Measurements from ENCODE around the gene DYNLT5. TPM values are rescaled to one million over a fixed set of nuclear protein-coding genes. Genes with fewer than 3 reads are reported as not detected.

Gene DYNLT5
- total and polyA plus RNA-seq, 2 donors (not counting 1 experiment from before 2014, with no cell fraction given), result not detected

GRCh38 chr1:66705110-66705509 lies 47.1 kb upstream of the DYNLT5 start:
- H3K4me2 ChIP-seq (replicated peaks; ENCODE audit: low read depth, low read length, poor library complexity, severe bottlenecking), result no peak overlapping the region
- no peak overlapping the region for H3K4me3 Mint-ChIP-seq
- POLR2A ChIA-PET, result no interaction called here

GRCh38 chr1:66711420-66711819 lies 40.8 kb upstream of the DYNLT5 start:
- intact Hi-C loops (cut with micrococcal nuclease), result no loop called here
- H3K27ac Mint-ChIP-seq, result no peak overlapping the region
- no peak overlapping the region for H3K4me3 Mint-ChIP-seq
- Histone ChIP-seq H3K9me3 (ENCODE audit: control extremely low read depth in 1 of 3, control insufficient read depth in 2 of 3, insufficient read depth in 1 of 3, low read length in 2 of 3) (no peaks in the 10 kb centered on the region), H3K4me1 (ENCODE audit: control insufficient read depth in 2 of 2, insufficient read depth in 2 of 2, low read length in 2 of 2) (no peaks in the 10 kb centered on the region), H3K27ac (ENCODE audit: low read length in 2 of 2) (no peak overlapping the region), H3K79me2 (ENCODE audit: control insufficient read depth, insufficient read depth, low read length) (no peaks in the 10 kb centered on the region), H3K27me3 (replicated peaks in 1 of 4; ENCODE audit: control extremely low read depth in 1 of 4, control insufficient read depth in 3 of 4, insufficient read depth in 4 of 4, low read length in 3 of 4) (no peaks in the 10 kb centered on the region), H3K9ac (ENCODE audit: low read length) (no peak overlapping the region), H3K4me3 (ENCODE audit: control extremely low read depth in 1 of 5, extremely low read depth in 1 of 5, insufficient read depth in 1 of 5, low read depth in 2 of 5, low read length in 4 of 5) (no peak overlapping the region), H2AFZ (ENCODE audit: insufficient read depth, low read depth, low read length, poor library complexity, severe bottlenecking) (no peak overlapping the region), H4K20me1 (ENCODE audit: control insufficient read depth, insufficient read depth, low read length, poor library complexity, severe bottlenecking) (no peaks in the 10 kb centered on the region), H3K36me3 (replicated peaks in 1 of 2; ENCODE audit: control extremely low read depth in 1 of 2, control insufficient read depth in 1 of 2, extremely low read depth in 1 of 2, insufficient read depth in 2 of 2, low read length in 1 of 2) (no peaks in the 10 kb centered on the region), H3K4me2 (replicated peaks; ENCODE audit: low read depth, low read length, poor library complexity, severe bottlenecking) (no peak overlapping the region)
- ATAC-seq (ENCODE audit: low read depth) (no peak), DNase-seq (no peak)
- no CpG with 5 or more reads among the region's 2 CpGs for WGBS (ENCODE audit: insufficient coverage)
- peaks cover 8% of the 10 kb centered on the region for H3K27me3 Mint-ChIP-seq
- no peaks in the 10 kb centered on the region for H3K4me1 Mint-ChIP-seq
- no peaks in the 10 kb centered on the region for H3K9me3 Mint-ChIP-seq (ENCODE audit: insufficient read depth)
- TF ChIP-seq EZH2 (IDR thresholded peaks at IDR 0.05; ENCODE audit: borderline replicate concordance, insufficient read depth, low read depth, low read length, poor library complexity, severe bottlenecking), result no peak
- TF ChIP-seq CTCF (IDR thresholded peaks at IDR 0.05), result no peak
- ChIA-PET POLR2A (no interaction called here), CTCF (interaction anchor here (1.2 to 2.2 kb wide), 2 partner anchors 14 to 21 kb away, joined by 4 to 6 read pairs; no protein-coding TSS in a partner anchor)

More at GRCh38 chr1:66705110-66705509, 47.1 kb upstream of the DYNLT5 start:
- Histone ChIP-seq H3K4me1 (ENCODE audit: control insufficient read depth in 2 of 2, insufficient read depth in 2 of 2, low read length in 2 of 2) (no peaks in the 10 kb centered on the region), H3K4me3 (ENCODE audit: control extremely low read depth in 1 of 5, extremely low read depth in 1 of 5, insufficient read depth in 1 of 5, low read depth in 2 of 5, low read length in 4 of 5) (no peak overlapping the region), H3K9me3 (ENCODE audit: control extremely low read depth in 1 of 3, control insufficient read depth in 2 of 3, insufficient read depth in 1 of 3, low read length in 2 of 3) (no peaks in the 10 kb centered on the region), H3K36me3 (replicated peaks in 1 of 2; ENCODE audit: control extremely low read depth in 1 of 2, control insufficient read depth in 1 of 2, extremely low read depth in 1 of 2, insufficient read depth in 2 of 2, low read length in 1 of 2) (no peaks in the 10 kb centered on the region), H2AFZ (ENCODE audit: insufficient read depth, low read depth, low read length, poor library complexity, severe bottlenecking) (no peak overlapping the region), H3K27ac (ENCODE audit: low read length in 2 of 2) (no peak overlapping the region), H3K79me2 (ENCODE audit: control insufficient read depth, insufficient read depth, low read length) (no peaks in the 10 kb centered on the region), H4K20me1 (ENCODE audit: control insufficient read depth, insufficient read depth, low read length, poor library complexity, severe bottlenecking) (no peaks in the 10 kb centered on the region), H3K9ac (ENCODE audit: low read length) (no peak overlapping the region), H3K27me3 (replicated peaks in 1 of 4; ENCODE audit: control extremely low read depth in 1 of 4, control insufficient read depth in 3 of 4, insufficient read depth in 4 of 4, low read length in 3 of 4) (no peaks in the 10 kb centered on the region)
- DNase-seq (no peak), ATAC-seq (ENCODE audit: low read depth) (no peak)
- intact Hi-C loops (cut with micrococcal nuclease), result no loop called here
- CTCF ChIA-PET, result no interaction called here
- H3K9me3 Mint-ChIP-seq (ENCODE audit: insufficient read depth), result no peaks in the 10 kb centered on the region
- WGBS (ENCODE audit: insufficient coverage), result 75% methylated on average over 2 of the region's 5 CpGs
- peaks cover 3% of the 10 kb centered on the region for H3K27me3 Mint-ChIP-seq
- no peak overlapping the region for H3K27ac Mint-ChIP-seq
- TF ChIP-seq CTCF (IDR thresholded peaks at IDR 0.05) (no peak), EZH2 (IDR thresholded peaks at IDR 0.05; ENCODE audit: borderline replicate concordance, insufficient read depth, low read depth, low read length, poor library complexity, severe bottlenecking) (no peak)
- no peaks in the 10 kb centered on the region for H3K4me1 Mint-ChIP-seq

Measured in B cell (primary cell).